Measurements from ENCODE around the gene IER3.
"Not testable (repeated sequence)": the region's sequence is repeated elsewhere in the genome, so short reads cannot be mapped to it uniquely, and the experiment has no call there.

Gene IER3

GRCh38 chr6:30767944-30768301 is 23.6 kb upstream of the IER3 start:
- no peak for DNase-seq

- DNase-seq, result peak; percentile 29
Observed at GRCh38 chr6:30767158-30767943, 23.0 kb upstream of the IER3 start.

- DNase-seq, result no peak
Observed at GRCh38 chr6:30766461-30767157, 22.3 kb upstream of the IER3 start.

GRCh38 chr6:30765495-30765894 is 21.1 kb upstream of the IER3 start:
- not testable (repeated sequence) for DNase-seq

GRCh38 chr6:30764490-30765043 is 20.2 kb upstream of the IER3 start:
- DNase-seq, result not testable (repeated sequence)

- DNase-seq, result no peak
Observed at GRCh38 chr6:30763618-30764489, 19.5 kb upstream of the IER3 start.

GRCh38 chr6:30763155-30763617 is 18.8 kb upstream of the IER3 start:
- DNase-seq, result no peak

GRCh38 chr6:30761791-30762429 is 17.6 kb upstream of the IER3 start:
- DNase-seq, result no peak

- DNase-seq, result no peak
Observed at GRCh38 chr6:30760549-30760948, 16.2 kb upstream of the IER3 start.

- DNase-seq, result no peak
Observed at GRCh38 chr6:30759575-30760239, 15.4 kb upstream of the IER3 start.

GRCh38 chr6:30757261-30757904 is 13.0 kb upstream of the IER3 start:
- DNase-seq, result no peak

GRCh38 chr6:30756405-30757003 is 12.2 kb upstream of the IER3 start:
- DNase-seq, result not testable (repeated sequence)

- no peak for DNase-seq
Observed at GRCh38 chr6:30754631-30755030, 10.3 kb upstream of the IER3 start.

GRCh38 chr6:30752157-30752927 is 8.0 kb upstream of the IER3 start:
- DNase-seq, result no peak

- DNase-seq, result no peak
Observed at GRCh38 chr6:30750379-30750668, 6.0 kb upstream of the IER3 start.

GRCh38 chr6:30749554-30750378 is 5.4 kb upstream of the IER3 start:
- DNase-seq, result no peak

- no peak for DNase-seq
Observed at GRCh38 chr6:30748851-30749540, 4.6 kb upstream of the IER3 start.

- no peak for DNase-seq
Observed at GRCh38 chr6:30747902-30748769, 3.8 kb upstream of the IER3 start.

Measured in stimulated activated CD4-positive, alpha-beta T cell treated with anti-CD3 and anti-CD28 coated beads, Interleukin-1b, Interleukin-23, amount 100 ng/mL, for 48 hours (primary cell).